Muscle layer of duodenum (tissue), 2 donors: ENCODE results near the gene UPB1.
"Not testable (repeated sequence)": the region's sequence is repeated elsewhere in the genome, so short reads cannot be mapped to it uniquely, and the experiment has no call there.

Experiments
- H3K27ac ChIP-seq: one replicate; pipeline ENCODE4 v1.7.0; 2013; ENCODE audit warnings: mild to moderate bottlenecking, low read length
- H3K27me3 ChIP-seq: one replicate; pipeline ENCODE4 v1.7.0; 2013; ENCODE audit warnings: low read depth, mild to moderate bottlenecking, control low read depth, low read length
- H3K36me3 ChIP-seq, 2 donors: one replicate each; pipeline ENCODE4 v1.7.0; 2013; ENCODE audit warnings: low read length in 2 of 2, control low read depth in 1 of 2, mild to moderate bottlenecking in 1 of 2; ENCODE audit not compliant: insufficient read depth in 2 of 2, control insufficient read depth in 1 of 2
- H3K4me1 ChIP-seq, 2 donors: one replicate each; pipeline ENCODE4 v1.7.0; 2013; ENCODE audit warnings: low read length in 2 of 2, mild to moderate bottlenecking in 2 of 2, control low read depth in 1 of 2, moderate library complexity in 1 of 2; ENCODE audit not compliant: insufficient read depth in 2 of 2, control insufficient read depth in 1 of 2
- H3K4me3 ChIP-seq, 2 donors: one replicate each; pipeline ENCODE4 v1.7.0; 2013; ENCODE audit warnings: low read length in 2 of 2, low read depth in 1 of 2, mild to moderate bottlenecking in 1 of 2
- H3K9me3 ChIP-seq, 2 donors: one replicate each; pipeline ENCODE4 v1.7.0; 2013; ENCODE audit warnings: low read length in 2 of 2, control low read depth in 1 of 2, mild to moderate bottlenecking in 1 of 2; ENCODE audit not compliant: control insufficient read depth in 1 of 2
- donor health status: healthy.

Gene UPB1

DNA sequence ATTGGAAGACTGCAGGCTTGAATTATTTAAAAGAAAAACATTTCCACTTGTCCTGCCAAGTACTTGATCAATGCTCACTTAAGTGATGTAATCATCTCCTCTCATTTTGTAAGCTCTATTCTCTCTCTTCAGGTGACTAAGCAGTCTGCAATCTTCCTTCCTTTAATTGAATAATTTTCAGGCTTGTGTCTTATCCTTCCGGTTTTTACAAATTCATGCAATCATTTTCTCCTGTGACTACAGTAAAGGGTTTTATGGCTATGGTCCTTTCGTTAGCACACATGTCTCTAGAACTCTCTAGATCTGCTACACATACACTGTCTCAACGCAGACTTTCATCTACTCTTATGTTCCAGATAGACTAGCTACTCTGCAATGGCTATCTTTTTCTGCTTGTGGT, 12.6 kb upstream of the UPB1 start:
- H3K4me1 ChIP-seq: no peaks in the 10 kb centered on the region
- H3K27ac ChIP-seq: no peak overlapping the region
- no peaks in the 10 kb centered on the region for H3K36me3 ChIP-seq
- no peaks in the 10 kb centered on the region for H3K27me3 ChIP-seq
- no peak overlapping the region for H3K4me3 ChIP-seq
- no peaks in the 10 kb centered on the region for H3K9me3 ChIP-seq

DNA sequence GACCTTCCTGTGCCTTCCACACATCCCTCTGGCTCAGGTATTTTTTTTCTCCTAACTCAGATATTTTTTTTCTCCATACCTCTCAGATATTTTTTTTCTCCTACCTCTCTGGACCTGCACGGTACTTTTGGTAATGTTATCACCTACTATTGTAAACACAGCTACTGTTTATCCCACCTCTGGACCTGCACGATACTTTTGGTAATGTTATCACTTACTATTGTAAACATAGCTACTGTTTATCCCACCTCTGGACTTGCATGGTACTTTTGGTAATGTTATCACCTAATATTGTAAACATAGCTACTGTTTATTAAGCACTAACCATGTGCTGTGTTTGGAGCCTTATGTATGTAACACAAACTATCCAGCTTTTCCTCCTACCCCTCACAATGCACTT, 12.1 kb upstream of the UPB1 start:
- Histone ChIP-seq H3K27ac (no peak overlapping the region), H3K9me3 (no peaks in the 10 kb centered on the region), H3K4me3 (no peak overlapping the region), H3K27me3 (no peaks in the 10 kb centered on the region), H3K36me3 (no peaks in the 10 kb centered on the region), H3K4me1 (no peaks in the 10 kb centered on the region)

DNA sequence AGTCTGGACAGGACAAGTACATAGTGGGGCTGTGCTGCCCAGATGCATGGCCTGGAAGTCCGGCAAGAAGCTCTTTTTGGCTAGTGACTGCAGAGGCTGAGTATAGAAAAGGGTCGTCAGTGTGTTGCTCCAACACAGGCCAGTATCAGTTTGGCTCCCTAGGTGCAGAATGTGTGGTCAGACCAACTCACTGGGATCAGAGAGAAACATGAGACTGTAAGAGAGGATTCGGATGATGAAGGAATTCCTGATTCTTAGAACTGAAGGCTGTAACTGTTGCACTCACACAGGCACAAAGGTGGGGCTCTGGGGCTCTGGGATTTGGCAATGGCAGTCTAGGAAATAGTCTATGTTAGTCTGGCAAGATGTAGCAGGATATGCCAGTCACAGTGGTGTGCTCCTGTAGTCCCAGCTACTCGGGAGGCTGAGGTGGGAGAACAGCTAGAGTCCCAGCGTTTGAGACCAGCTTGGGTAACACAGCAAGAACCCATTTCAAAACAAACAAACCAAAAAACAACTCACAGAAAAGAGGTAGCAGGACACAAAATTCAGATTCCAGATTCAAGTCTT, 11.1 kb upstream of the UPB1 start:
- Histone ChIP-seq H3K4me1 (no peaks in the 10 kb centered on the region), H3K27me3 (no peaks in the 10 kb centered on the region), H3K4me3 (no peak overlapping the region), H3K9me3 (no peaks in the 10 kb centered on the region), H3K27ac (no peak overlapping the region), H3K36me3 (no peaks in the 10 kb centered on the region)

DNA sequence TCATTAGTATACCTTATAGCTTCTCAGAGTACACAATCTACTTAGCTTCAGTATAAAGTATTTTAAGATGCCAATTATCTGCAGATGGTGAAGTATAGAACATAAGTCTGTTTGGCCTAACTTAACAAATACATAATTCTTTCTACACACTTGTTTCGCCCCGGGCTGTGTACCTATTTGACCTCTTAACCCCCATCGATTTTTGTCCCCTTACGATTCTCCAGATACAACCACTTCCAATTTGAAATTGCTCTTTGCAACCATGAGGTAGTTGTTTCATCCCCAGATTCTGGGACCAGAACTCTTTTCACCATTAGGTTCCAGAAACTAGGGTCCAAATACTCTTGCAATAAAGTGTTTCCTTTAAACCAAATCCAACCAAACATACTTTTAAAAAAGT, 10.0 kb upstream of the UPB1 start:
- no peak overlapping the region for H3K4me3 ChIP-seq
- no peak overlapping the region for H3K27ac ChIP-seq
- H3K9me3 ChIP-seq: no peaks in the 10 kb centered on the region
- no peaks in the 10 kb centered on the region for H3K36me3 ChIP-seq
- H3K27me3 ChIP-seq: no peaks in the 10 kb centered on the region
- H3K4me1 ChIP-seq: no peaks in the 10 kb centered on the region

DNA sequence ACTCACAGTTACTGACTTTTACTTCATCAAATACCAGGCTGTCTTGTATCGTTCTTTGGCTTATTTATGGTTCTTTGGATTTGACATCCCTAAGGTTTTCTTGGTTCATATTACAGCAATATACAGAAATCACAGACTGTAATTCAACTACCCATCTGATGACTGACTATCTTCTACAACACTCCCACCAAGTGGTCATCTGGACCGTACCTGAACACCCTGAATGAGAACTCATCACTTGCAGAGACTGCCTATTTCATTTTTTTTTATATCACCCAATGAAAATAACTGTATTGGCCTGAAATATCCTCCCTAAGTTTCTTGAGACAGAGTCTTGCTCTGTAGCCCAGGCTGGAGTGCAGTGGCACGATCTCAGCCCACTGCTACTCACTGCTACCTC, 9.5 kb upstream of the UPB1 start:
- Histone ChIP-seq H3K4me1 (no peaks in the 10 kb centered on the region), H3K27me3 (no peaks in the 10 kb centered on the region), H3K9me3 (no peaks in the 10 kb centered on the region), H3K27ac (no peak overlapping the region), H3K4me3 (no peak overlapping the region), H3K36me3 (no peaks in the 10 kb centered on the region)

DNA sequence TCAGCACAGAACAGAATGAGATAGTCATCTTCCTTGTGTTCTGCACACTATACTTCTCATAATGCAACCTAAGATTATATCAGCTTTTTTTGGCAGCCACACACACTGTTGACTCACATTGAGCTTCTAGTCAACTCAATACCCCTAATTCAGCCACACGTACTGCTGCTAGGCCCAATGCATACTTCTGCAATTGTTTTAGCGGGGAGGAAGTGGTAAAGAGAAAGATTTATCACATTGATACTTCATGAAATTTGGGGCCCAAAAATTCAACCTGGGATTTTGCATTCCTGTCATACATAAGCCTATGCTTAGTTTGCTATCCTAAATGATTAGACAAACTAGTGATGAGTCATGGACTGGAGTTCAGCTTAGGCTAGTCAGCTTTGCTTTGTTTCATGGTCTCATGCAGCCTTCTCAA, 8.6 kb upstream of the UPB1 start:
- Histone ChIP-seq H3K4me3 (no peak overlapping the region), H3K9me3 (no peaks in the 10 kb centered on the region), H3K4me1 (no peaks in the 10 kb centered on the region), H3K27ac (no peak overlapping the region), H3K36me3 (no peaks in the 10 kb centered on the region), H3K27me3 (no peaks in the 10 kb centered on the region)

DNA sequence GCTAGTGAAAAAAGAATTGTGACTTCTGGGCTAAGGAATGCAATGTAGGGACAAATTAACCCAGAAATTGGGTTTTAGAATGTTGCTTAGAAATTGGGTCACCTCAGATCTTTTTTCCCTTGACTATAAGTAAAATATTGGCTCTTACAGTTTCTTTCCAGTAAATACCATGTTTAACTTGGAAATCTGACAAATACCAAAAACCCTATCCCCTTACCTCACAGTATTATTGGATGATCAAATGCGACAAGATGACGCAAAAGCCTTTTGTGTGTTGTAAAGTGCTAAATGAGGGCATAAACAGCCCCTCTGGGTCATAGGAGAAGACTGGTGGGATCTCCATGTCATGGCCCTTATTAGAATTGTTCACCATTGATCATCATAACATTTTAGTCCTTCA, 6.1 kb upstream of the UPB1 start:
- no peaks in the 10 kb centered on the region for H3K36me3 ChIP-seq

DNA sequence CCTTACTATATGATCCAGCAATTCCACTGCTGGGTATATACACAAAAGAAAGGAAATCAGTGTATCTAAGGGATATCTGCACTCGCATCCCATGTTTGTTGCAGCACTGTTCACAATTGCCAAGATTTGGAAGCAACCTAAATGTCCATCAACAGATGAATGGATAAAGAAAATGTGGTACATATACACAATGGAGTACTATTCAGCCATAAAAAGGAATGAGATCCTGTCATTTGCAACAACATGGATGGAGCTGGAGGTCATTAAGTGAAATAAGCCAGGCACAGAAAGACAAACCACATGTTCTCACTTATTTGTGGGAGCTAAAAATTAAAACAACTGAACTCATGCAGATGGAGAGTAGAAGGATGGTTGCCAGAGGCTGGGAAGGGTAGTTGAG, 5.7 kb upstream of the UPB1 start:
- H3K4me3 ChIP-seq, H3K4me1 ChIP-seq, H3K9me3 ChIP-seq, H3K36me3 ChIP-seq, H3K27ac ChIP-seq, H3K27me3 ChIP-seq: not testable (repeated sequence)

More for the DNA sequence above, 6.1 kb upstream of the UPB1 start:
- Histone ChIP-seq H3K9me3 (no peaks in the 10 kb centered on the region), H3K4me3 (no peak overlapping the region), H3K27ac (no peak overlapping the region), H3K27me3 (peaks cover 6% of the 10 kb centered on the region), H3K4me1 (no peaks in the 10 kb centered on the region)

DNA sequence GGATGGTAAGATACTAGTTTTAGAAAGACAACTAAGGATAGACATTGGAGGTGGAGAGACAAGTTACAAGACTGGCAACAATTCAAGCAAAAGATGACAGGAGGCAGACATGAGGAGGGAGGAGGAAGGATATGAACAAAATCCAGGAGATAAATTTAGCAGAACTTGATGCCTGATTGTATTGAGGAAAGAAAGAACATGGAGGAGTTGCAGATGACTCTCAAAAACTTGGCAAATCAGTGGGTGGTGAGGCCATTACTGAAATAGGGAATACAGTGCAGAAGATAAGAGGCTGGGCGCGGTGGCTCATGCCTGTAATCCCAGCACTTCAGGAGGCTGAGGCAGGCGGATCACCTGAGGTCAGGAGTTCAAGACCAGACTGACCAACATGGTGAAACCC, 2.7 kb upstream of the UPB1 start:
- no peak overlapping the region for H3K27ac ChIP-seq
- peaks cover 0 to 5% of the 10 kb centered on the region in 2 donors for H3K4me1 ChIP-seq
- H3K36me3 ChIP-seq: no peaks in the 10 kb centered on the region
- H3K27me3 ChIP-seq: peaks cover 17% of the 10 kb centered on the region
- H3K4me3 ChIP-seq: no peak overlapping the region
- no peaks in the 10 kb centered on the region for H3K9me3 ChIP-seq

DNA sequence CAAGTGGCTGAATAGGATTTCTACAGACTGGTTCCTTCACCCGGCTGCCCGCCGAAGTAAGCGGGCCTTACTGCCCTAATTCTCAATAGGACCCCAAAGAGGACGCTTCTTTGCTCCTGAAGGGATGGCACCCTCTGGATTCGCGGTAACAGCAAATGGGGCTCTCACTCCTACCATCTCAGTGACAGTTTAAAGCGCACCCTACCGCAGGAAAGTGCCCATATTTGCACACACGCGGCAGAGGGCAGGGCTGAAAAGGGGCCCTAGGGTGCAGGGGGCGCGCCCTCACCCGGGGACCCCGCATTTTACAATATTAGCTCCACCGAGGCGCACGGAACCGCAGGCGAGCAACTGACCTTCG, 985 bp upstream of the UPB1 start:
- peaks cover 0 to 5% of the 10 kb centered on the region in 2 donors for H3K4me1 ChIP-seq
- H3K27ac ChIP-seq: no peak overlapping the region
- no peaks in the 10 kb centered on the region for H3K36me3 ChIP-seq
- no peaks in the 10 kb centered on the region for H3K9me3 ChIP-seq
- H3K4me3 ChIP-seq: peak overlapping the region in 1 of 2 donors; percentile 50
- H3K27me3 ChIP-seq: peaks cover 17% of the 10 kb centered on the region

DNA sequence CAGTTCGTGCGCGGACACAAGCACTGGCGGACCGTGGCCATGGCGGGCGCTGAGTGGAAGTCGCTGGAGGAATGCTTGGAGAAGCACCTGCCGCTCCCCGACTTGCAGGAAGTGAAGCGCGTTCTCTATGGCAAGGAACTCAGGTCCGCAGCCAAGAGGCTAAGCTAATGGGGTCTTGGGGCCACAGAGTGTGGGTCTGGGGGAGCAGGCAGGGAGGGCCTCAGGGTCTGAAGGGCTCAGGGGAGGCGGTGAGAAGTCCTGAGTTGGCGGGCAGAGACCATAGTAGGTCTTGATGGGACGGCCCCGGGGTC, 188 bp downstream of the UPB1 start:
- H3K27me3 ChIP-seq: peaks cover 17% of the 10 kb centered on the region
- no peaks in the 10 kb centered on the region for H3K9me3 ChIP-seq
- H3K4me3 ChIP-seq: no peak overlapping the region
- H3K36me3 ChIP-seq: no peaks in the 10 kb centered on the region
- H3K27ac ChIP-seq: no peak overlapping the region
- H3K4me1 ChIP-seq: peaks cover 0 to 5% of the 10 kb centered on the region in 2 donors

DNA sequence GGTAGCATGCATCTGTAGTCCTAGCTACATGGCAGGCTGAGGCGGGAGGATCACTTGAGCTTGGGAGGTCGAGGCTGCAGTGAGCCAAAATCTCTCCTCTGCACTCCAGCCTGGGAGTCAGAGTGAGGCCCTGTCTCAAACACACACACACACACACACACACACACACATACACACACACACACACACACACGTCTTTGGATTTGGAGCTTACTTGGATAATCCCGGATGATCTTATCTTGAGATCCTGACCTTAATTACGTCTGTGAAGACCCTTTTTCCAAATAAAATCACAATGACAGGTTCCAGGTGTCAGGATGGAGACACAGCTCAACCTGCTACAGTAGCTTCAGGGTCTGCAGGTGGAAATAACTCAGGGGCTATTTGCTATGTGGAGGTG, 1.1 kb downstream of the UPB1 start:
- H3K27ac ChIP-seq: no peak overlapping the region
- H3K27me3 ChIP-seq: peaks cover 17% of the 10 kb centered on the region
- H3K9me3 ChIP-seq: no peaks in the 10 kb centered on the region
- no peaks in the 10 kb centered on the region for H3K36me3 ChIP-seq
- H3K4me1 ChIP-seq: peaks cover 0 to 5% of the 10 kb centered on the region in 2 donors
- H3K4me3 ChIP-seq: no peak overlapping the region
